ENCODE measurements around the gene GALNT15. TPM values are rescaled to one million over a fixed set of nuclear protein-coding genes. Genes with fewer than 3 reads are reported as not detected.

The GALNT15 gene
- polyA plus RNA-seq, 1 donor (not counting 4 experiments of a cell fraction or from before 2014, with no cell fraction given) = not detected

DNA sequence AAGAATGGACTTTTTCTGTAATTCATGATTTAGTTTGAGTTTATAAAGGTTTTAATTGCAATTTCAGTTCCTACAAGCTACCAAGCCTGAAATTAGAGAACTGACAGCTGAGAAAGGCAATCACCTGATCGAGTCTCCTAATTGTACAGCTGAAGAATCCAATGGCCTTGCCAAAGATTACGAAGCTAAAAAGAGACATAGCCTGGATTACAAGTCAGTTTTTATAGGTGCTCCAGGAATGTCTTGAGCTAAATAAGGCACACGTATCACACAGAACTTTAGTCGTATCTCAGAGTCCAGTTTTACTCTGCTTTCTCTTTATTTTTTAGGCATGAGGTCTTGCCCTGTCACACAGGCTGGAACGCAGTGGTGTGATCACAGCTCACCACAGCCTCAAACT, 83.7 kb downstream of the GALNT15 start:
- no peaks in the 10 kb centered on the region for H3K4me1 ChIP-seq (ENCODE audit: control insufficient read depth, extremely low read depth, insufficient read depth, low read length)
- H3K79me2 ChIP-seq (ENCODE audit: control insufficient read depth, insufficient read depth, low read length) = peaks cover 20% of the 10 kb centered on the region
- H3K4me2 ChIP-seq (ENCODE audit: control insufficient read depth, extremely low read depth, insufficient read depth, low read depth, low read length) = no peak overlapping the region
- H3K9ac ChIP-seq (ENCODE audit: control insufficient read depth, extremely low read depth, insufficient read depth, low read length) = no peak overlapping the region
- H3K27ac ChIP-seq (ENCODE audit: control insufficient read depth, insufficient read depth, low read length) = no peak overlapping the region
- H3K27me3 ChIP-seq (ENCODE audit: control insufficient read depth, extremely low read depth, insufficient read depth, low read length) = no peaks in the 10 kb centered on the region
- TF ChIP-seq, protein P1, sequence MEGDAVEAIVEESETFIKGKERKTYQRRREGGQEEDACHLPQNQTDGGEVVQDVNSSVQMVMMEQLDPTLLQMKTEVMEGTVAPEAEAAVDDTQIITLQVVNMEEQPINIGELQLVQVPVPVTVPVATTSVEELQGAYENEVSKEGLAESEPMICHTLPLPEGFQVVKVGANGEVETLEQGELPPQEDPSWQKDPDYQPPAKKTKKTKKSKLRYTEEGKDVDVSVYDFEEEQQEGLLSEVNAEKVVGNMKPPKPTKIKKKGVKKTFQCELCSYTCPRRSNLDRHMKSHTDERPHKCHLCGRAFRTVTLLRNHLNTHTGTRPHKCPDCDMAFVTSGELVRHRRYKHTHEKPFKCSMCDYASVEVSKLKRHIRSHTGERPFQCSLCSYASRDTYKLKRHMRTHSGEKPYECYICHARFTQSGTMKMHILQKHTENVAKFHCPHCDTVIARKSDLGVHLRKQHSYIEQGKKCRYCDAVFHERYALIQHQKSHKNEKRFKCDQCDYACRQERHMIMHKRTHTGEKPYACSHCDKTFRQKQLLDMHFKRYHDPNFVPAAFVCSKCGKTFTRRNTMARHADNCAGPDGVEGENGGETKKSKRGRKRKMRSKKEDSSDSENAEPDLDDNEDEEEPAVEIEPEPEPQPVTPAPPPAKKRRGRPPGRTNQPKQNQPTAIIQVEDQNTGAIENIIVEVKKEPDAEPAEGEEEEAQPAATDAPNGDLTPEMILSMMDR (optimal IDR thresholded peaks at IDR 0.05 in 1 of 3, IDR thresholded peaks at IDR 0.05 in 1 of 3, conservative IDR thresholded peaks at IDR 0.05 in 1 of 3; ENCODE audit: extremely low read depth in 1 of 3, insufficient read depth in 2 of 3, low read length in 3 of 3) = no peak
- TF ChIP-seq EZH2 (IDR thresholded peaks at IDR 0.05; ENCODE audit: low read length) = no peak
- peaks cover 9 to 18% of the 10 kb centered on the region in 2 experiments for H3K36me3 ChIP-seq (ENCODE audit: control insufficient read depth in 2 of 2, extremely low read depth in 1 of 2, insufficient read depth in 2 of 2, low read length in 2 of 2)
- H3K4me3 ChIP-seq (ENCODE audit: control insufficient read depth in 2 of 3, extremely low read depth in 1 of 3, insufficient read depth in 2 of 3, low read depth in 1 of 3, low read length in 3 of 3) = no peak overlapping the region
- no peaks in the 10 kb centered on the region for H3K9me1 ChIP-seq (ENCODE audit: control insufficient read depth, extremely low read depth, insufficient read depth, low read length)
- no peaks in the 10 kb centered on the region for H4K20me1 ChIP-seq (ENCODE audit: control insufficient read depth, extremely low read depth, insufficient read depth, low read length)
- FAIRE-seq (no peak), DNase-seq (ENCODE audit: low read depth, low spot score) (no peak)
- H3K9me3 ChIP-seq (ENCODE audit: control insufficient read depth, low read depth, low read length) = no peaks in the 10 kb centered on the region
- dilution Hi-C loops (cut with MboI; ENCODE audit: extremely low pct_ligation_motif_present, low sequenced_read_pairs) = no loop called here
- no peak overlapping the region for H2AFZ ChIP-seq (ENCODE audit: control insufficient read depth, low read length)

GRCh38 chr3:16258866-16259265, 84.4 kb downstream of the GALNT15 start:
- Histone ChIP-seq H3K4me1 (ENCODE audit: control insufficient read depth, extremely low read depth, insufficient read depth, low read length) (peaks cover 4% of the 10 kb centered on the region), H3K36me3 (ENCODE audit: control insufficient read depth in 2 of 2, extremely low read depth in 1 of 2, insufficient read depth in 2 of 2, low read length in 2 of 2) (peaks cover 9 to 18% of the 10 kb centered on the region in 2 experiments), H3K9me3 (ENCODE audit: control insufficient read depth, low read depth, low read length) (no peaks in the 10 kb centered on the region), H3K9me1 (ENCODE audit: control insufficient read depth, extremely low read depth, insufficient read depth, low read length) (no peaks in the 10 kb centered on the region), H3K27ac (ENCODE audit: control insufficient read depth, insufficient read depth, low read length) (no peak overlapping the region), H3K27me3 (ENCODE audit: control insufficient read depth, extremely low read depth, insufficient read depth, low read length) (no peaks in the 10 kb centered on the region), H3K9ac (ENCODE audit: control insufficient read depth, extremely low read depth, insufficient read depth, low read length) (no peak overlapping the region), H3K79me2 (ENCODE audit: control insufficient read depth, insufficient read depth, low read length) (peaks cover 26% of the 10 kb centered on the region), H4K20me1 (ENCODE audit: control insufficient read depth, extremely low read depth, insufficient read depth, low read length) (no peaks in the 10 kb centered on the region), H3K4me3 (ENCODE audit: control insufficient read depth in 2 of 3, extremely low read depth in 1 of 3, insufficient read depth in 2 of 3, low read depth in 1 of 3, low read length in 3 of 3) (no peak overlapping the region), H3K4me2 (ENCODE audit: control insufficient read depth, extremely low read depth, insufficient read depth, low read depth, low read length) (no peak overlapping the region), H2AFZ (ENCODE audit: control insufficient read depth, low read length) (no peak overlapping the region)
- DNase-seq (ENCODE audit: low read depth, low spot score) = no peak
- dilution Hi-C loops (cut with MboI; ENCODE audit: extremely low pct_ligation_motif_present, low sequenced_read_pairs) = no loop called here
- FAIRE-seq = no peak
- no peak for TF ChIP-seq EZH2 (IDR thresholded peaks at IDR 0.05; ENCODE audit: low read length)
- TF ChIP-seq, protein P1 (optimal IDR thresholded peaks at IDR 0.05 in 1 of 3, IDR thresholded peaks at IDR 0.05 in 1 of 3, conservative IDR thresholded peaks at IDR 0.05 in 1 of 3; ENCODE audit: extremely low read depth in 1 of 3, insufficient read depth in 2 of 3, low read length in 3 of 3) = no peak

Measured in keratinocyte (primary cell).